K562 (cell line): ENCODE measurements around the gene ATXN7L1.

Experiments
- ARID1B ChIP-seq: fragments of 450-650 bp; IDR thresholded peaks from 2 replicates; pipeline ENCODE4 v1.6.1; 2016; ENCODE audit warnings: antibody characterized with exemption, mild to moderate bottlenecking, inconsistent platforms
- CBFB ChIP-seq: sonication (generic); formaldehyde crosslinking; IDR thresholded peaks from 2 replicates; pipeline ENCODE4 v1.4.0; 2020; ENCODE audit warnings: mild to moderate bottlenecking, missing genetic modification reagents
- ELF1 ChIP-seq: fragments of 200-800 bp; sonication (Bioruptor generic); IDR thresholded peaks from 2 replicates; pipeline ENCODE4 v1.6.1; 2016; ENCODE audit warnings: missing genetic modification characterization, missing compliant biosample characterization
- HCFC1 ChIP-seq: IDR thresholded peaks from 2 replicates; pipeline ENCODE4 v1.6.1; 2012; ENCODE audit warnings: low read depth, low read length, improper control_type of control experiment
- HDAC6 ChIP-seq: IDR thresholded peaks from 2 replicates; pipeline ENCODE4 v1.6.1; 2012; ENCODE audit warnings: low read depth, mild to moderate bottlenecking, control low read depth, inconsistent platforms, low read length, moderate library complexity
- HNRNPK ChIP-seq: fragments of 200-400 bp; formaldehyde crosslinking; IDR thresholded peaks from one replicate; pipeline ENCODE4 v1.6.1; 2018; ENCODE audit warnings: mild to moderate bottlenecking, low read depth, low read length; ENCODE audit not compliant: poor library complexity, severe bottlenecking
- MCM5 ChIP-seq: fragments of 450-650 bp; IDR thresholded peaks from 2 replicates; pipeline ENCODE4 v1.6.1; 2016; ENCODE audit warnings: low read depth
- MYC ChIP-seq, 2 experiments: fragments of 250-450 bp in 1 of 2; sonication (Bioruptor Pico) in 1 of 2; IDR thresholded peaks; 2 replicates each; pipeline versions ENCODE4 v1.5.1 to v1.6.1; 2012 to 2021; ENCODE audit warnings: low read depth in 2 of 2, borderline replicate concordance in 1 of 2, improper control_type of control experiment in 1 of 2, low read length in 1 of 2, mild to moderate bottlenecking in 1 of 2, moderate library complexity in 1 of 2
- POLR2AphosphoS2 ChIP-seq: IDR thresholded peaks from 2 replicates; pipeline ENCODE4 v1.6.1; 2012; ENCODE audit warnings: low read length, improper control_type of control experiment
- RERE ChIP-seq: sonication (generic); formaldehyde crosslinking; IDR thresholded peaks from 2 replicates; pipeline ENCODE4 v1.8.0; 2023; ENCODE audit warnings: missing genetic modification reagents, mild to moderate bottlenecking, borderline replicate concordance
- SIRT6 ChIP-seq: IDR thresholded peaks from one replicate; pipeline ENCODE4 v1.6.1; 2012; ENCODE audit warnings: low read depth, mild to moderate bottlenecking, control low read depth, inconsistent platforms, low read length, moderate library complexity
- STAG1 ChIP-seq: sonication (generic); formaldehyde crosslinking; IDR thresholded peaks from 2 replicates; pipeline ENCODE4 v1.5.0; 2020; ENCODE audit warnings: missing genetic modification reagents, borderline replicate concordance
- TF ChIP-seq, protein P1 (sequence below): fragments of 250-450 bp; sonication (Bioruptor Pico); IDR thresholded peaks from 2 replicates; pipeline ENCODE4 v1.4.0; 2020; ENCODE audit warnings: mild to moderate bottlenecking, moderate library complexity

DNA sequence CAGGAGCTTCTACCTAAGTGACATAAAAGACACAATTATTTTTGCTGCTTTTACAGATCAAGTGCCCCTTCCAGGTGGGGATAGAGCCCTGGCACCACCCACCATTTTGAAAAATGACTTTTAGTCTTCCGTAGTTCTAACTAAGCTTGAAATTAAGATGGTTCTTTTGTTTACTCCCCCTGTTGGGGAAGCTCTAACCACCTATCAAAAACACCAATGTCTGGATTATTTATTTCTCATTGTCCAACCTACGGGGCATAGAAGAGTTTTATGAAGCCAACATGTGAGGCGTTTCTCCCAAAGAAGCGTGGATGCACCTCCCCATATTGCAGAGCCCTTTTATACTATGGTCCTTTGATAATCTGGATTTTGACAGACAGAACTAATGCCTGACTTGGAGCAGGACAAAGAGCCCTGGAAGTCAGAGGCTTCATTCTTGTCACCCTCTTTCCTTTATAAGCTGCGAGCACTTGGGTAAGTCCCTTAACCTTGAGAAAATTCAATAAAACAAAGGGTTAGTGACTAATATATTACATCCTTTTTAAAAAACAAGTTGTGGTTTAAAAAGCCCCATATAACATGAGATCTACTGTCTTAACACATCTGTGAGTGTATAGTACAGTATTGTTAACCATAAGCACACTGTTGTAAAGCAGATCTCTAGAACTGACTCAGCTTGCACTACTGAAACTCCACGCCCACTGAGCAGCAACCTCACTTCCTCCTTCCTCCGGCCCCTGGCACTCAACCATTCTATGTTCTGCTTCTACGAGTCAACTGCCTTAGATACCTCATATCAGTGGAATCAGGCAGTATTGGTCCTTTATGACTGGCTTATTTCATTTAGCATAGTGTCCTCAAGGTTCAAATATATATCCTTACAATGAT, 67.5 kb downstream of the ATXN7L1 start:
- TF ChIP-seq CBFB (CRISPR knock-in tag): no peak
- TF ChIP-seq STAG1 (CRISPR knock-in tag): no peak
- TF ChIP-seq ARID1B: no peak
- TF ChIP-seq MCM5: no peak
- TF ChIP-seq, protein P1, sequence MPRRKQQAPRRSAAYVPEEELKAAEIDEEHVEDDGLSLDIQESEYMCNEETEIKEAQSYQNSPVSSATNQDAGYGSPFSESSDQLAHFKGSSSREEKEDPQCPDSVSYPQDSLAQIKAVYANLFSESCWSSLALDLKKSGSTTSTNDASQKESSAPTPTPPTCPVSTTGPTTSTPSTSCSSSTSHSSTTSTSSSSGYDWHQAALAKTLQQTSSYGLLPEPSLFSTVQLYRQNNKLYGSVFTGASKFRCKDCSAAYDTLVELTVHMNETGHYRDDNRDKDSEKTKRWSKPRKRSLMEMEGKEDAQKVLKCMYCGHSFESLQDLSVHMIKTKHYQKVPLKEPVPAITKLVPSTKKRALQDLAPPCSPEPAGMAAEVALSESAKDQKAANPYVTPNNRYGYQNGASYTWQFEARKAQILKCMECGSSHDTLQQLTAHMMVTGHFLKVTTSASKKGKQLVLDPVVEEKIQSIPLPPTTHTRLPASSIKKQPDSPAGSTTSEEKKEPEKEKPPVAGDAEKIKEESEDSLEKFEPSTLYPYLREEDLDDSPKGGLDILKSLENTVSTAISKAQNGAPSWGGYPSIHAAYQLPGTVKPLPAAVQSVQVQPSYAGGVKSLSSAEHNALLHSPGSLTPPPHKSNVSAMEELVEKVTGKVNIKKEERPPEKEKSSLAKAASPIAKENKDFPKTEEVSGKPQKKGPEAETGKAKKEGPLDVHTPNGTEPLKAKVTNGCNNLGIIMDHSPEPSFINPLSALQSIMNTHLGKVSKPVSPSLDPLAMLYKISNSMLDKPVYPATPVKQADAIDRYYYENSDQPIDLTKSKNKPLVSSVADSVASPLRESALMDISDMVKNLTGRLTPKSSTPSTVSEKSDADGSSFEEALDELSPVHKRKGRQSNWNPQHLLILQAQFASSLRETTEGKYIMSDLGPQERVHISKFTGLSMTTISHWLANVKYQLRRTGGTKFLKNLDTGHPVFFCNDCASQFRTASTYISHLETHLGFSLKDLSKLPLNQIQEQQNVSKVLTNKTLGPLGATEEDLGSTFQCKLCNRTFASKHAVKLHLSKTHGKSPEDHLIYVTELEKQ (CRISPR knock-in tag): no peak
- no peak for TF ChIP-seq SIRT6
- TF ChIP-seq MYC (IDR thresholded peaks at IDR 0.05; ENCODE audit: low read depth, low read length): no peak
- TF ChIP-seq MYC (CRISPR knock-in tag; IDR thresholded peaks at IDR 0.05; ENCODE audit: borderline replicate concordance, low read depth): no peak
- TF ChIP-seq RERE (CRISPR knock-in tag): no peak
- TF ChIP-seq HCFC1: no peak
- no peak for TF ChIP-seq HDAC6
- TF ChIP-seq ELF1 (tag): no peak
- TF ChIP-seq HNRNPK: no peak
- no peak for TF ChIP-seq POLR2AphosphoS2
